ENCODE measurements around the gene TMEM129.

Gene TMEM129

GRCh38 chr4:1753697-1754311 is 32.7 kb upstream of the TMEM129 start:
- H3K4me3 ChIP-seq (ENCODE audit: low read length), result no peak overlapping the region
- DNase-seq (ENCODE audit: low read depth), result no peak
- no peak for TF ChIP-seq CTCF (conservative IDR thresholded peaks at IDR 0.05; ENCODE audit: low read depth, low read length)

- TF ChIP-seq CTCF (conservative IDR thresholded peaks at IDR 0.05; ENCODE audit: low read depth, low read length), result no peak
- no peak for DNase-seq (ENCODE audit: low read depth)
- H3K4me3 ChIP-seq (ENCODE audit: low read length), result no peak overlapping the region
Measured at GRCh38 chr4:1753294-1753696, 32.2 kb upstream of the TMEM129 start.

- no peak for DNase-seq (ENCODE audit: low read depth)
- TF ChIP-seq CTCF (conservative IDR thresholded peaks at IDR 0.05; ENCODE audit: low read depth, low read length), result no peak
- H3K4me3 ChIP-seq (ENCODE audit: low read length), result no peak overlapping the region
Measured at GRCh38 chr4:1752284-1753041, 31.3 kb upstream of the TMEM129 start.

- no peak for TF ChIP-seq CTCF (conservative IDR thresholded peaks at IDR 0.05; ENCODE audit: low read depth, low read length)
- H3K4me3 ChIP-seq (ENCODE audit: low read length), result no peak overlapping the region
- DNase-seq (ENCODE audit: low read depth), result no peak
Measured at GRCh38 chr4:1751919-1752283, 30.8 kb upstream of the TMEM129 start.

- DNase-seq (ENCODE audit: low read depth), result no peak
- no peak overlapping the region for H3K4me3 ChIP-seq (ENCODE audit: low read length)
- no peak for TF ChIP-seq CTCF (conservative IDR thresholded peaks at IDR 0.05; ENCODE audit: low read depth, low read length)
Measured at GRCh38 chr4:1751155-1751918, 30.2 kb upstream of the TMEM129 start.

GRCh38 chr4:1750381-1751154 is 29.4 kb upstream of the TMEM129 start:
- DNase-seq (ENCODE audit: low read depth), result no peak
- TF ChIP-seq CTCF (conservative IDR thresholded peaks at IDR 0.05; ENCODE audit: low read depth, low read length), result no peak

More at GRCh38 chr4:1750381-1751154, 29.4 kb upstream of the TMEM129 start:
- no peak overlapping the region for H3K4me3 ChIP-seq (ENCODE audit: low read length)
